HG03108 (cell line): ENCODE data around the gene RPS5.
"Not testable (repeated sequence)": the region's sequence is repeated elsewhere in the genome, so short reads cannot be mapped to it uniquely, and the experiment has no call there.

Experiments
- ATAC-seq: cut with Tn5 transposase; IDR thresholded peaks from one replicate; pipeline ENCODE4 v1.9.1; 2021; ENCODE audit warnings: moderate library complexity; ENCODE audit not compliant: unreplicated experiment

The RPS5 gene

GRCh38 chr19:58403920-58404478 is 16.9 kb downstream of the RPS5 start:
- ATAC-seq = not testable (repeated sequence)

- ATAC-seq = no peak
Measured at GRCh38 chr19:58406818-58407657, 20.0 kb downstream of the RPS5 start.

- no peak for ATAC-seq
Measured at GRCh38 chr19:58407658-58408151, 20.6 kb downstream of the RPS5 start.

GRCh38 chr19:58408152-58409009 is 21.3 kb downstream of the RPS5 start, which contains the start of gene ZNF584:
TSS of gene ZNF584 (plus strand) at chr19:58408649. CDS start at chr19:58409148, 499 bp downstream.
- peak; percentile 96 for ATAC-seq

- no peak for ATAC-seq
Measured at GRCh38 chr19:58409010-58409790, 22.1 kb downstream of the RPS5 start.

- no peak for ATAC-seq
Measured at GRCh38 chr19:58416604-58417003, 29.5 kb downstream of the RPS5 start.

GRCh38 chr19:58417071-58417470 is 30.0 kb downstream of the RPS5 start:
- ATAC-seq = no peak

GRCh38 chr19:58428617-58429016 is 41.5 kb downstream of the RPS5 start:
- no peak for ATAC-seq

GRCh38 chr19:58429745-58430144 is 42.7 kb downstream of the RPS5 start:
- ATAC-seq = no peak

GRCh38 chr19:58434217-58434616 is 47.1 kb downstream of the RPS5 start:
- no peak for ATAC-seq

- peak; percentile 94 for ATAC-seq
Measured at GRCh38 chr19:58439576-58440554, 52.8 kb downstream of the RPS5 start, which contains the start of gene ZNF132. TSS of gene ZNF132 (minus strand) at chr19:58440153. CDS start at chr19:58439821, 332 bp downstream.

- ATAC-seq = no peak
Measured at GRCh38 chr19:58440556-58440955, 53.5 kb downstream of the RPS5 start.

GRCh38 chr19:58442986-58443385 is 55.9 kb downstream of the RPS5 start:
- ATAC-seq = not testable (repeated sequence)
